SU-DHL-6 (cell line): Measurements from ENCODE around the gene RTN4R.
"Not testable (repeated sequence)": the region's sequence is repeated elsewhere in the genome, so short reads cannot be mapped to it uniquely, and the experiment has no call there.

Source experiments
- H2AFZ ChIP-seq: fragments of 200-600 bp; sonication (generic); 2 replicates; pipeline ENCODE4 v1.6.1; 2014; ENCODE audit warnings: low read depth, mild to moderate bottlenecking, moderate library complexity, mixed read lengths, antibody characterized with exemption, low read length; ENCODE audit not compliant: severe bottlenecking
- H3F3A ChIP-seq: fragments of 200-600 bp; shearing (Covaris generic); 2 replicates; pipeline ENCODE4 v1.6.0; 2016; ENCODE audit warnings: antibody characterized with exemption, mild to moderate bottlenecking; ENCODE audit not compliant: insufficient read depth
- H3K27ac ChIP-seq: fragments of 200-600 bp; sonication (generic); 2 replicates; pipeline ENCODE4 v1.5.1; 2016; ENCODE audit warnings: low read depth, mild to moderate bottlenecking, low read length, moderate library complexity, mixed read lengths
- H3K27me3 ChIP-seq: fragments of 200-600 bp; sonication (generic), shearing (Covaris generic); 2 replicates; pipeline ENCODE4 v1.6.0; 2014; ENCODE audit warnings: mild to moderate bottlenecking, low read length
- H3K36me3 ChIP-seq: fragments of 200-600 bp; sonication (generic); 2 replicates; pipeline ENCODE4 v1.6.1; 2014; ENCODE audit warnings: mild to moderate bottlenecking, low read length, mixed read lengths
- H3K4me2 ChIP-seq: fragments of 300-600, 200-600 bp; shearing (Covaris generic), sonication (generic); 2 replicates; pipeline ENCODE4 v1.6.0; 2014; ENCODE audit warnings: low read length, low read depth, mild to moderate bottlenecking; ENCODE audit not compliant: poor library complexity, severe bottlenecking
- H3K4me3 ChIP-seq: fragments of 200-600 bp; sonication (generic); 2 replicates; pipeline ENCODE4 v1.5.1; 2014; ENCODE audit warnings: antibody characterized with exemption, low read length, mild to moderate bottlenecking, mixed read lengths; ENCODE audit not compliant: insufficient read depth, poor library complexity, severe bottlenecking
- H3K79me2 ChIP-seq: fragments of 200-600 bp; sonication (generic); 2 replicates; pipeline ENCODE4 v1.6.1; 2014; ENCODE audit warnings: mild to moderate bottlenecking, low read length, moderate library complexity; ENCODE audit not compliant: insufficient read depth
- H3K9ac ChIP-seq: fragments of 200-600 bp; sonication (generic); 2 replicates; pipeline ENCODE4 v1.7.0; 2014; ENCODE audit warnings: mild to moderate bottlenecking, low read length
- H3K9me2 ChIP-seq: fragments of 200-600 bp; sonication (generic); replicated peaks from 2 replicates; pipeline ENCODE4 v1.6.1; 2014; ENCODE audit warnings: low read length; ENCODE audit not compliant: insufficient read depth
- H3K9me3 ChIP-seq: fragments of 200-600 bp; sonication (generic); 2 replicates; pipeline ENCODE4 v1.6.1; 2014; ENCODE audit warnings: low read length, mixed read lengths; ENCODE audit not compliant: insufficient read depth
- H4K20me1 ChIP-seq: fragments of 200-600 bp; sonication (generic); 2 replicates; pipeline ENCODE4 v1.6.1; 2014; ENCODE audit warnings: low read depth, mild to moderate bottlenecking, antibody characterized with exemption, low read length, moderate library complexity, mixed read lengths
- CTCF ChIP-seq: fragments of 200-600 bp; sonication (generic); IDR thresholded peaks from one replicate; pipeline ENCODE4 v1.5.1; 2017; ENCODE audit warnings: antibody characterized with exemption, mild to moderate bottlenecking, low read length, moderate library complexity; ENCODE audit not compliant: insufficient read depth, poor library complexity, severe bottlenecking
- EZH2phosphoT487 ChIP-seq: fragments of 200-600 bp; sonication (generic), shearing (Covaris generic); conservative IDR thresholded peaks from 2 replicates; pipeline ENCODE4 v1.6.1; 2018; ENCODE audit warnings: mild to moderate bottlenecking, antibody characterized with exemption, low read length, moderate library complexity, mixed read lengths

RTN4R gene

GRCh38 chr22:20290045-20290392, 21.9 kb upstream of the RTN4R start:
- H3K36me3 ChIP-seq = no peaks in the 10 kb centered on the region
- H3K27me3 ChIP-seq = no peaks in the 10 kb centered on the region
- no peaks in the 10 kb centered on the region for H3K9me2 ChIP-seq
- TF ChIP-seq CTCF (no peak), EZH2phosphoT487 (no peak)
- H4K20me1 ChIP-seq = no peaks in the 10 kb centered on the region
- H3K4me2 ChIP-seq = no peak overlapping the region
- H2AFZ ChIP-seq = no peak overlapping the region
- no peaks in the 10 kb centered on the region for H3F3A ChIP-seq
- no peaks in the 10 kb centered on the region for H3K79me2 ChIP-seq
- H3K9ac ChIP-seq = no peak overlapping the region
- H3K9me3 ChIP-seq = no peaks in the 10 kb centered on the region
- no peak overlapping the region for H3K4me3 ChIP-seq
- H3K27ac ChIP-seq = no peak overlapping the region

- not testable (repeated sequence) for H3K4me3 ChIP-seq, H3K9me2 ChIP-seq, H3K27ac ChIP-seq, H3K27me3 ChIP-seq, H4K20me1 ChIP-seq, H3K4me2 ChIP-seq, H3K9ac ChIP-seq, H2AFZ ChIP-seq, H3K36me3 ChIP-seq, H3K9me3 ChIP-seq, H3F3A ChIP-seq, H3K79me2 ChIP-seq
Measured at GRCh38 chr22:20289182-20290044, 21.3 kb upstream of the RTN4R start.

- not testable (repeated sequence) for H3K27ac ChIP-seq, H2AFZ ChIP-seq, H3K9me3 ChIP-seq, H4K20me1 ChIP-seq, H3K9me2 ChIP-seq, H3K4me2 ChIP-seq, H3K27me3 ChIP-seq, H3F3A ChIP-seq, H3K36me3 ChIP-seq, H3K79me2 ChIP-seq, H3K9ac ChIP-seq, H3K4me3 ChIP-seq
Measured at GRCh38 chr22:20286784-20287423, 18.8 kb upstream of the RTN4R start.

- not testable (repeated sequence) for H3K36me3 ChIP-seq, H3F3A ChIP-seq, H3K9me2 ChIP-seq, H2AFZ ChIP-seq, H3K9me3 ChIP-seq, H3K9ac ChIP-seq, H3K27me3 ChIP-seq, H4K20me1 ChIP-seq, H3K79me2 ChIP-seq, H3K4me2 ChIP-seq, H3K4me3 ChIP-seq, H3K27ac ChIP-seq
Measured at GRCh38 chr22:20286312-20286660, 18.2 kb upstream of the RTN4R start.
